HEK293 (cell line): Measurements from ENCODE around the gene TH.
A peak's percentile ranks its signal among the peaks of the same experiment; 100 is the strongest.

Source experiments
- CTCF ChIA-PET: fragments of 350-600 bp; formaldehyde crosslinking; extraction: SDS; loops from one replicate; lab custom pipeline; 2021; ENCODE audit warnings: antibody characterized with exemption; lab: Yijun Ruan, JAX
- POLR2A ChIA-PET: fragments of 300-600 bp; formaldehyde crosslinking; extraction: SDS; loops from one replicate; lab custom pipeline; 2020; ENCODE audit warnings: antibody characterized with exemption, inconsistent platforms; lab: Yijun Ruan, JAX
- H3K27ac ChIP-seq: fragments of 200-500 bp; sonication (Bioruptor generic); 2 replicates; pipeline ENCODE4 v1.5.1; 2014; ENCODE audit warnings: low read depth, low read length, control low read depth, inconsistent platforms; ENCODE audit errors: extremely low read depth
- H3K36me3 ChIP-seq, 2 experiments: fragments of 200-500 bp in 1 of 2; sonication (Bioruptor generic) in 1 of 2; 1 replicate in 1 of 2; 2 replicates in 1 of 2; pipeline ENCODE4 v1.5.1; 2014 to 2017; ENCODE audit warnings: inconsistent platforms in 2 of 2, low read length in 2 of 2; ENCODE audit not compliant: control insufficient read depth in 2 of 2, insufficient read depth in 1 of 2
- H3K4me1 ChIP-seq: fragments of 200-500 bp; sonication (Bioruptor generic); 2 replicates; pipeline ENCODE4 v1.5.1; 2014; ENCODE audit warnings: mild to moderate bottlenecking, low read length, inconsistent platforms; ENCODE audit not compliant: control insufficient read depth, insufficient read depth
- H3K4me3 ChIP-seq: 2 replicates; pipeline ENCODE4 v1.5.1; 2011; ENCODE audit warnings: low read depth, mild to moderate bottlenecking, control low read depth, low read length, moderate library complexity
- H3K9me3 ChIP-seq: fragments of 200-500 bp; sonication (Bioruptor generic); 2 replicates; pipeline ENCODE4 v1.5.1; 2014; ENCODE audit warnings: low read depth, low read length, inconsistent platforms; ENCODE audit not compliant: control insufficient read depth, insufficient read depth
- GLIS1 ChIP-seq: fragments of 450-650 bp; formaldehyde crosslinking; IDR thresholded peaks from 2 replicates; pipeline ENCODE4 v1.5.1; 2016; ENCODE audit warnings: missing biosample characterization, missing genetic modification characterization
- PATZ1 ChIP-seq: fragments of 450-650 bp; formaldehyde crosslinking; IDR thresholded peaks from 2 replicates; pipeline ENCODE4 v1.5.1; 2016; ENCODE audit warnings: missing biosample characterization, missing genetic modification characterization
- PRDM10 ChIP-seq: fragments of 450-650 bp; formaldehyde crosslinking; IDR thresholded peaks from 2 replicates; pipeline ENCODE4 v1.5.1; 2016; ENCODE audit warnings: missing biosample characterization, missing genetic modification characterization
- REPIN1 ChIP-seq: fragments of 450-650 bp; formaldehyde crosslinking; IDR thresholded peaks from 2 replicates; pipeline ENCODE4 v1.5.1; 2017; ENCODE audit warnings: missing biosample characterization, missing genetic modification characterization, low read depth
- SCRT2 ChIP-seq: fragments of 450-650 bp; formaldehyde crosslinking; IDR thresholded peaks from 2 replicates; pipeline ENCODE4 v1.5.1; 2016; ENCODE audit warnings: missing biosample characterization, missing genetic modification characterization
- SP3 ChIP-seq: fragments of 450-650 bp; formaldehyde crosslinking; IDR thresholded peaks from 2 replicates; pipeline ENCODE4 v1.5.1; 2016; ENCODE audit warnings: missing biosample characterization, missing genetic modification characterization
- ZBTB10 ChIP-seq: fragments of 450-650 bp; formaldehyde crosslinking; IDR thresholded peaks from 2 replicates; pipeline ENCODE4 v1.5.1; 2016; ENCODE audit warnings: missing biosample characterization, missing genetic modification characterization
- ZBTB20 ChIP-seq: fragments of 450-650 bp; formaldehyde crosslinking; IDR thresholded peaks from 2 replicates; pipeline ENCODE4 v1.5.1; 2016; ENCODE audit warnings: missing biosample characterization, missing genetic modification characterization
- ZIC2 ChIP-seq: fragments of 450-650 bp; formaldehyde crosslinking; IDR thresholded peaks from 2 replicates; pipeline ENCODE4 v1.5.1; 2016; ENCODE audit warnings: missing biosample characterization, missing genetic modification characterization
- ZNF202 ChIP-seq: fragments of 450-650 bp; formaldehyde crosslinking; IDR thresholded peaks from 2 replicates; pipeline ENCODE4 v1.5.1; 2016; ENCODE audit warnings: missing biosample characterization, missing genetic modification characterization, borderline replicate concordance
- ZNF335 ChIP-seq: fragments of 450-650 bp; formaldehyde crosslinking; conservative IDR thresholded peaks from 2 replicates; pipeline ENCODE4 v1.5.1; 2016; ENCODE audit warnings: missing biosample characterization, missing genetic modification characterization
- ZNF473 ChIP-seq: fragments of 450-650 bp; formaldehyde crosslinking; IDR thresholded peaks from 2 replicates; pipeline ENCODE4 v1.5.1; 2017; ENCODE audit warnings: missing biosample characterization, missing genetic modification characterization
- ZNF600 ChIP-seq: fragments of 450-650 bp; formaldehyde crosslinking; IDR thresholded peaks from 2 replicates; pipeline ENCODE4 v1.5.1; 2016; ENCODE audit warnings: missing biosample characterization, missing genetic modification characterization
- ZSCAN18 ChIP-seq: fragments of 450-650 bp; formaldehyde crosslinking; IDR thresholded peaks from 2 replicates; pipeline ENCODE4 v1.5.1; 2016; ENCODE audit warnings: missing biosample characterization, missing genetic modification characterization
- ZSCAN23 ChIP-seq: fragments of 450-650 bp; formaldehyde crosslinking; IDR thresholded peaks from 2 replicates; pipeline ENCODE4 v1.5.1; 2016; ENCODE audit warnings: missing biosample characterization, missing genetic modification characterization
- TF ChIP-seq, protein P1 (sequence below): fragments of 450-650 bp; formaldehyde crosslinking; IDR thresholded peaks from 2 replicates; pipeline ENCODE4 v1.5.1; 2016; ENCODE audit warnings: missing biosample characterization, missing genetic modification characterization
- TF ChIP-seq, protein P2 (sequence below): fragments of 450-650 bp; formaldehyde crosslinking; IDR thresholded peaks from 2 replicates; pipeline ENCODE4 v1.5.1; 2016; ENCODE audit warnings: missing biosample characterization, missing genetic modification characterization
- TF ChIP-seq, protein P3 (sequence below): fragments of 450-650 bp; formaldehyde crosslinking; IDR thresholded peaks from 2 replicates; pipeline ENCODE4 v1.5.1; 2016; ENCODE audit warnings: missing biosample characterization, missing genetic modification characterization

Gene TH

DNA sequence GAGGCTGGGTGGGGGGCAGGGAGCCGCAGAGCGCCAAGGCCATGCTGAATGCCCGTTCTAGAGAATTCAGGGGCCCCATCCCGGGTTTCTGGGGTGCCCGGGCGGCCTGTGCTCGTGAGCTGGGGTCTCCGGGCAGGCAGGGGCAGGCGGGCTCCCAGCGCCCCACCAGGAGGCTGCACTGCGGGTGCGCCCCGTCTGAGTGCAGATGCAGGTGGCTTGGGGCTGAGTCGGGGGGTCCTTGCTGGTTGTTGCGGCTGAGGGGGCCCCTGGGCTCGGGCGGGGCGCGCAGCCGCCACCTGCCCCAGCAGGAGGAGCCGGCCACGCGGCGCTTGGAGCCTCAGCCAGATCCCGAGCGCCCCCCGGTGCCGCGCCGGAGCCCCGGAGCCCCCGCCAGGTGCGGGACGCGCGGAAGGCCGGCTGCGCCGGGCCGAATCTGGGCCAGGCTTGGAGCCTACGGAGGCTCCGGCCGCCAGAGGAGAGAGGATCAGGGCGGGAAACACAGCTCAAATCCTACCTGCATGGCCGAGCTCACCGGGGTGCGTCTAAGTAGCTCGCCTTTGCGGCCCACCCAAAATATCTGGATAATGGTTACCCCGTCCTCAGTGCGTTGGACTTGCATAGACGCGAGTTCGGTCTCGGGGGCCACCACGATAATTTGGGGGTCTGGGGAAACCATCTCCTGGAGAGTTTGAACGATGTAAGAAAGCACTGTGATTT is 31.8 kb downstream of the TH start:
- H3K27ac ChIP-seq, result no peak overlapping the region; the same call in 1 of the 2 replicates
- no peaks in the 10 kb centered on the region for H3K4me1 ChIP-seq
- no peak overlapping the region for H3K4me3 ChIP-seq
- no peaks in the 10 kb centered on the region for H3K36me3 ChIP-seq
- ChIA-PET CTCF (interaction anchor here (0.5 to 5.0 kb wide), 3 partner anchors 12 to 646 kb away, joined by 3 to 43 read pairs (median 4); no protein-coding TSS in a partner anchor), POLR2A (no interaction called here)
- H3K9me3 ChIP-seq, result no peaks in the 10 kb centered on the region
- TF ChIP-seq GLIS1, result no peak
- TF ChIP-seq, protein P1, sequence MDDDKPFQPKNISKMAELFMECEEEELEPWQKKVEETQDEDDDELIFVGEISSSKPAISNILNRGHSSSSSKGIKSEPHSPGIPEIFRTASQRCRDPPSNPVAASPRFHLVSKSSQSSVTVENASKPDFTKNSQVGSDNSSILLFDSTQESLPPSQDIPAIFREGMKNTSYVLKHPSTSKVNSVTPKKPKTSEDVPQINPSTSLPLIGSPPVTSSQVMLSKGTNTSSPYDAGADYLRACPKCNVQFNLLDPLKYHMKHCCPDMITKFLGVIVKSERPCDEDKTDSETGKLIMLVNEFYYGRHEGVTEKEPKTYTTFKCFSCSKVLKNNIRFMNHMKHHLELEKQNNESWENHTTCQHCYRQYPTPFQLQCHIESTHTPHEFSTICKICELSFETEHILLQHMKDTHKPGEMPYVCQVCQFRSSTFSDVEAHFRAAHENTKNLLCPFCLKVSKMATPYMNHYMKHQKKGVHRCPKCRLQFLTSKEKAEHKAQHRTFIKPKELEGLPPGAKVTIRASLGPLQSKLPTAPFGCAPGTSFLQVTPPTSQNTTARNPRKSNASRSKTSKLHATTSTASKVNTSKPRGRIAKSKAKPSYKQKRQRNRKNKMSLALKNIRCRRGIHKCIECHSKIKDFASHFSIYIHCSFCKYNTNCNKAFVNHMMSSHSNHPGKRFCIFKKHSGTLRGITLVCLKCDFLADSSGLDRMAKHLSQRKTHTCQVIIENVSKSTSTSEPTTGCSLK (tag by site-specific recombination), result no peak
- peak; percentile 38; the same call in 1 of the 2 replicates for TF ChIP-seq ZIC2
- TF ChIP-seq ZBTB10 (tag by site-specific recombination), result peak; percentile 41; the same call in 1 of the 2 replicates
- TF ChIP-seq, protein P2, sequence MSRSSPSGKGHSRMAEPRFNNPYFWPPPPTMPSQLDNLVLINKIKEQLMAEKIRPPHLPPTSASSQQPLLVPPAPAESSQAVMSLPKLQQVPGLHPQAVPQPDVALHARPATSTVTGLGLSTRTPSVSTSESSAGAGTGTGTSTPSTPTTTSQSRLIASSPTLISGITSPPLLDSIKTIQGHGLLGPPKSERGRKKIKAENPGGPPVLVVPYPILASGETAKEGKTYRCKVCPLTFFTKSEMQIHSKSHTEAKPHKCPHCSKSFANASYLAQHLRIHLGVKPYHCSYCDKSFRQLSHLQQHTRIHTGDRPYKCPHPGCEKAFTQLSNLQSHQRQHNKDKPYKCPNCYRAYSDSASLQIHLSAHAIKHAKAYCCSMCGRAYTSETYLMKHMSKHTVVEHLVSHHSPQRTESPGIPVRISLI (tag by site-specific recombination), result no peak
- TF ChIP-seq ZSCAN23 (tag by site-specific recombination), result no peak
- no peak for TF ChIP-seq SCRT2 (tag by site-specific recombination)
- no peak for TF ChIP-seq ZSCAN18 (tag by site-specific recombination)
- no peak for TF ChIP-seq ZNF202
- no peak for TF ChIP-seq ZNF600
- 0 out of 2 replicates have a peak, but pooled peaks have one; percentile 18 for TF ChIP-seq PATZ1
- TF ChIP-seq, protein P3, sequence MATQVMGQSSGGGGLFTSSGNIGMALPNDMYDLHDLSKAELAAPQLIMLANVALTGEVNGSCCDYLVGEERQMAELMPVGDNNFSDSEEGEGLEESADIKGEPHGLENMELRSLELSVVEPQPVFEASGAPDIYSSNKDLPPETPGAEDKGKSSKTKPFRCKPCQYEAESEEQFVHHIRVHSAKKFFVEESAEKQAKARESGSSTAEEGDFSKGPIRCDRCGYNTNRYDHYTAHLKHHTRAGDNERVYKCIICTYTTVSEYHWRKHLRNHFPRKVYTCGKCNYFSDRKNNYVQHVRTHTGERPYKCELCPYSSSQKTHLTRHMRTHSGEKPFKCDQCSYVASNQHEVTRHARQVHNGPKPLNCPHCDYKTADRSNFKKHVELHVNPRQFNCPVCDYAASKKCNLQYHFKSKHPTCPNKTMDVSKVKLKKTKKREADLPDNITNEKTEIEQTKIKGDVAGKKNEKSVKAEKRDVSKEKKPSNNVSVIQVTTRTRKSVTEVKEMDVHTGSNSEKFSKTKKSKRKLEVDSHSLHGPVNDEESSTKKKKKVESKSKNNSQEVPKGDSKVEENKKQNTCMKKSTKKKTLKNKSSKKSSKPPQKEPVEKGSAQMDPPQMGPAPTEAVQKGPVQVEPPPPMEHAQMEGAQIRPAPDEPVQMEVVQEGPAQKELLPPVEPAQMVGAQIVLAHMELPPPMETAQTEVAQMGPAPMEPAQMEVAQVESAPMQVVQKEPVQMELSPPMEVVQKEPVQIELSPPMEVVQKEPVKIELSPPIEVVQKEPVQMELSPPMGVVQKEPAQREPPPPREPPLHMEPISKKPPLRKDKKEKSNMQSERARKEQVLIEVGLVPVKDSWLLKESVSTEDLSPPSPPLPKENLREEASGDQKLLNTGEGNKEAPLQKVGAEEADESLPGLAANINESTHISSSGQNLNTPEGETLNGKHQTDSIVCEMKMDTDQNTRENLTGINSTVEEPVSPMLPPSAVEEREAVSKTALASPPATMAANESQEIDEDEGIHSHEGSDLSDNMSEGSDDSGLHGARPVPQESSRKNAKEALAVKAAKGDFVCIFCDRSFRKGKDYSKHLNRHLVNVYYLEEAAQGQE (tag by site-specific recombination), result no peak
- no peak for TF ChIP-seq PRDM10
- no peak for TF ChIP-seq SP3 (tag by site-specific recombination)
- TF ChIP-seq ZBTB20, result peak; percentile 87
- TF ChIP-seq REPIN1 (tag by site-specific recombination), result no peak
- peak; percentile 59 for TF ChIP-seq ZNF335 (tag by site-specific recombination)
- TF ChIP-seq ZNF473 (tag by site-specific recombination), result no peak
